Activated T-cell treated with anti-CD3 and anti-CD28 coated beads, Interleukin-2, amount 50 U/mL, for 4 hours (primary cell): ENCODE data around the gene ACSS2. TPM values are rescaled to one million over a fixed set of nuclear protein-coding genes. Genes with fewer than 3 reads are reported as not detected.

Source experiments
- ATAC-seq, 2 donors: fragments of 200-7000 bp; cut with Tn5 transposase; one replicate each; pipeline ENCODE4 v1.10.0; 2021
- DNase-seq: peaks from one replicate; pipeline ENCODE4 v3.0.0-alpha.2; 2020
- H3K27me3 Mint-ChIP-seq: one replicate; pipeline ENCODE4 v1.8.0; 2021; ENCODE audit warnings: low read depth, mixed read lengths
- H3K36me3 Mint-ChIP-seq: one replicate; pipeline ENCODE4 v1.8.0; 2022; ENCODE audit warnings: mixed read lengths; ENCODE audit not compliant: insufficient read depth
- H3K4me1 Mint-ChIP-seq: one replicate; pipeline ENCODE4 v1.8.0; 2021; ENCODE audit warnings: low read depth, mixed read lengths
- H3K4me3 Mint-ChIP-seq: one replicate; pipeline ENCODE4 v1.8.0; 2021; ENCODE audit warnings: mild to moderate bottlenecking, moderate library complexity, mixed read lengths
- H3K9me3 Mint-ChIP-seq: one replicate; pipeline ENCODE4 v1.8.0; 2021; ENCODE audit warnings: mixed read lengths
- total RNA-seq, 3 donors: library from RNA; stranded (reverse); gene quantifications; one replicate each; pipeline ENCODE4 v1.2.1, GENCODE V29; 2021

ACSS2 gene
- total RNA-seq, 3 donors from 2014 or later = 6.0 to 10.6 (median 10.4) TPM

- no peaks in the 10 kb centered on the region for H3K9me3 Mint-ChIP-seq
- no peaks in the 10 kb centered on the region for H3K36me3 Mint-ChIP-seq
- H3K4me3 Mint-ChIP-seq = peak within 1 kb of the TSS; percentile 93
- peaks cover 18% of the 10 kb centered on the region for H3K4me1 Mint-ChIP-seq
- peak; percentile 95 to 96 for ATAC-seq
- H3K27me3 Mint-ChIP-seq = no peaks in the 10 kb centered on the region
- peak; percentile 97 for DNase-seq
Measured at GRCh38 chr20:34955231-34956040, 79.0 kb downstream of the ACSS2 start, which contains the start of the genes GSS and MYH7B. TSS of gene GSS (minus strand) at chr20:34955806. CDS start at chr20:34951852, 3,954 bp downstream. TSS of gene MYH7B (plus strand) at chr20:34955868. CDS start at chr20:34978006, 22,138 bp downstream.

- ATAC-seq = no peak
- no peaks in the 10 kb centered on the region for H3K9me3 Mint-ChIP-seq
- peaks cover 21% of the 10 kb centered on the region for H3K4me1 Mint-ChIP-seq
- peak overlapping the region; percentile 93 for H3K4me3 Mint-ChIP-seq
- H3K27me3 Mint-ChIP-seq = no peaks in the 10 kb centered on the region
- no peak for DNase-seq
- no peaks in the 10 kb centered on the region for H3K36me3 Mint-ChIP-seq
Measured at GRCh38 chr20:34956041-34956458, 79.6 kb downstream of the ACSS2 start.

GRCh38 chr20:34956751-34957472 lies 80.5 kb downstream of the ACSS2 start:
- H3K27me3 Mint-ChIP-seq = no peaks in the 10 kb centered on the region
- no peaks in the 10 kb centered on the region for H3K36me3 Mint-ChIP-seq
- H3K4me3 Mint-ChIP-seq = peak overlapping the region; percentile 93
- H3K9me3 Mint-ChIP-seq = no peaks in the 10 kb centered on the region
- no peak for ATAC-seq
- no peak for DNase-seq
- H3K4me1 Mint-ChIP-seq = peaks cover 21% of the 10 kb centered on the region

GRCh38 chr20:34964486-34964885 lies 88.1 kb downstream of the ACSS2 start:
- Mint-ChIP-seq H3K36me3 (no peaks in the 10 kb centered on the region), H3K27me3 (no peaks in the 10 kb centered on the region)
- no peak for ATAC-seq

GRCh38 chr20:34965051-34965450 lies 88.6 kb downstream of the ACSS2 start:
- no peaks in the 10 kb centered on the region for H3K27me3 Mint-ChIP-seq
- H3K36me3 Mint-ChIP-seq = no peaks in the 10 kb centered on the region
- no peak for ATAC-seq

More at GRCh38 chr20:34964486-34964885, 88.1 kb downstream of the ACSS2 start:
- Mint-ChIP-seq H3K4me3 (no peak overlapping the region), H3K9me3 (no peaks in the 10 kb centered on the region), H3K4me1 (peaks cover 3% of the 10 kb centered on the region)
- no peak for DNase-seq

GRCh38 chr20:34967421-34967820 lies 91.0 kb downstream of the ACSS2 start:
- H3K4me1 Mint-ChIP-seq = no peaks in the 10 kb centered on the region
- H3K27me3 Mint-ChIP-seq = no peaks in the 10 kb centered on the region
- H3K36me3 Mint-ChIP-seq = no peaks in the 10 kb centered on the region
- H3K4me3 Mint-ChIP-seq = no peak overlapping the region
- no peak for DNase-seq
- no peak for ATAC-seq
- H3K9me3 Mint-ChIP-seq = no peaks in the 10 kb centered on the region

More at GRCh38 chr20:34965051-34965450, 88.6 kb downstream of the ACSS2 start:
- peaks cover 3% of the 10 kb centered on the region for H3K4me1 Mint-ChIP-seq
- no peaks in the 10 kb centered on the region for H3K9me3 Mint-ChIP-seq
- no peak overlapping the region for H3K4me3 Mint-ChIP-seq
- no peak for DNase-seq

- no peaks in the 10 kb centered on the region for H3K9me3 Mint-ChIP-seq
- ATAC-seq (no peak), DNase-seq (no peak)
- no peaks in the 10 kb centered on the region for H3K4me1 Mint-ChIP-seq
- H3K36me3 Mint-ChIP-seq = no peaks in the 10 kb centered on the region
- H3K27me3 Mint-ChIP-seq = no peaks in the 10 kb centered on the region
- H3K4me3 Mint-ChIP-seq = no peak overlapping the region
Measured at GRCh38 chr20:34968042-34968775, 91.8 kb downstream of the ACSS2 start.

GRCh38 chr20:34970193-34970840 lies 93.9 kb downstream of the ACSS2 start:
- no peaks in the 10 kb centered on the region for H3K4me1 Mint-ChIP-seq
- DNase-seq (no peak), ATAC-seq (no peak)
- no peaks in the 10 kb centered on the region for H3K27me3 Mint-ChIP-seq
- no peaks in the 10 kb centered on the region for H3K36me3 Mint-ChIP-seq
- no peaks in the 10 kb centered on the region for H3K9me3 Mint-ChIP-seq
- H3K4me3 Mint-ChIP-seq = no peak overlapping the region

- no peaks in the 10 kb centered on the region for H3K9me3 Mint-ChIP-seq
- no peak for ATAC-seq
- no peak for DNase-seq
- no peaks in the 10 kb centered on the region for H3K27me3 Mint-ChIP-seq
- no peaks in the 10 kb centered on the region for H3K36me3 Mint-ChIP-seq
- no peaks in the 10 kb centered on the region for H3K4me1 Mint-ChIP-seq
- H3K4me3 Mint-ChIP-seq = no peak overlapping the region
Measured at GRCh38 chr20:34970846-34971560, 94.6 kb downstream of the ACSS2 start.

- Mint-ChIP-seq H3K27me3 (no peaks in the 10 kb centered on the region), H3K9me3 (no peaks in the 10 kb centered on the region), H3K4me1 (no peaks in the 10 kb centered on the region), H3K4me3 (no peak overlapping the region), H3K36me3 (no peaks in the 10 kb centered on the region)
- DNase-seq (no peak), ATAC-seq (no peak)
Measured at GRCh38 chr20:34971561-34972235, 95.3 kb downstream of the ACSS2 start.

- DNase-seq = no peak
- ATAC-seq = no peak
- no peaks in the 10 kb centered on the region for H3K9me3 Mint-ChIP-seq
- H3K27me3 Mint-ChIP-seq = peaks cover 7% of the 10 kb centered on the region
- no peaks in the 10 kb centered on the region for H3K4me1 Mint-ChIP-seq
- no peaks in the 10 kb centered on the region for H3K36me3 Mint-ChIP-seq
- H3K4me3 Mint-ChIP-seq = no peak overlapping the region
Measured at GRCh38 chr20:34974246-34974645, 97.8 kb downstream of the ACSS2 start.

- no peaks in the 10 kb centered on the region for H3K36me3 Mint-ChIP-seq
- H3K4me1 Mint-ChIP-seq = no peaks in the 10 kb centered on the region
- ATAC-seq (no peak), DNase-seq (no peak)
- H3K4me3 Mint-ChIP-seq = no peak overlapping the region
- H3K27me3 Mint-ChIP-seq = peaks cover 18% of the 10 kb centered on the region
- no peaks in the 10 kb centered on the region for H3K9me3 Mint-ChIP-seq
Measured at GRCh38 chr20:34976286-34976685, 99.9 kb downstream of the ACSS2 start.
